Activated naive CD8-positive, alpha-beta T cell treated with anti-CD3 and anti-CD28 coated beads for 36 hours (primary cell): ENCODE data around the gene CDK5RAP3. TPM values are rescaled to one million over a fixed set of nuclear protein-coding genes. Genes with fewer than 3 reads are reported as not detected.
A peak's percentile ranks its signal among the peaks of the same experiment; 100 is the strongest.
"Not testable (repeated sequence)": the region's sequence is repeated elsewhere in the genome, so short reads cannot be mapped to it uniquely, and the experiment has no call there.

ENCODE experiments used
- DNase-seq: peaks from one replicate; pipeline ENCODE4 v3.0.0; 2021
- H3K27ac Mint-ChIP-seq: one replicate; pipeline ENCODE4 v1.8.0; 2022; ENCODE audit warnings: mild to moderate bottlenecking, moderate library complexity, mixed read lengths
- H3K27me3 Mint-ChIP-seq: one replicate; pipeline ENCODE4 v1.8.0; 2022; ENCODE audit warnings: mild to moderate bottlenecking, mixed read lengths
- H3K36me3 Mint-ChIP-seq: one replicate; pipeline ENCODE4 v1.8.0; 2021; ENCODE audit warnings: mild to moderate bottlenecking, mixed read lengths
- H3K4me1 Mint-ChIP-seq: one replicate; pipeline ENCODE4 v1.8.0; 2021; ENCODE audit warnings: mixed read lengths
- H3K4me3 Mint-ChIP-seq: one replicate; pipeline ENCODE4 v1.8.0; 2022; ENCODE audit warnings: mild to moderate bottlenecking, moderate library complexity, mixed read lengths
- H3K9me3 Mint-ChIP-seq: one replicate; pipeline ENCODE4 v1.8.0; 2022; ENCODE audit warnings: mixed read lengths
- total RNA-seq, 2 experiments: library from RNA; stranded (reverse); gene quantifications; one replicate each; pipeline ENCODE4 v1.2.3, GENCODE V29; 2021

The CDK5RAP3 gene
- total RNA-seq, 2 experiments from 2014 or later, result 163 to 168 TPM

GRCh38 chr17:48012151-48012520, 41.2 kb downstream of the CDK5RAP3 start:
- peak; percentile 83 for DNase-seq
- peaks cover 40% of the 10 kb centered on the region for H3K27me3 Mint-ChIP-seq
- H3K27ac Mint-ChIP-seq, result no peak overlapping the region
- H3K4me3 Mint-ChIP-seq, result peak overlapping the region; percentile 73
- H3K36me3 Mint-ChIP-seq, result no peaks in the 10 kb centered on the region
- H3K9me3 Mint-ChIP-seq, result no peaks in the 10 kb centered on the region
- peaks cover 6% of the 10 kb centered on the region for H3K4me1 Mint-ChIP-seq

DNA sequence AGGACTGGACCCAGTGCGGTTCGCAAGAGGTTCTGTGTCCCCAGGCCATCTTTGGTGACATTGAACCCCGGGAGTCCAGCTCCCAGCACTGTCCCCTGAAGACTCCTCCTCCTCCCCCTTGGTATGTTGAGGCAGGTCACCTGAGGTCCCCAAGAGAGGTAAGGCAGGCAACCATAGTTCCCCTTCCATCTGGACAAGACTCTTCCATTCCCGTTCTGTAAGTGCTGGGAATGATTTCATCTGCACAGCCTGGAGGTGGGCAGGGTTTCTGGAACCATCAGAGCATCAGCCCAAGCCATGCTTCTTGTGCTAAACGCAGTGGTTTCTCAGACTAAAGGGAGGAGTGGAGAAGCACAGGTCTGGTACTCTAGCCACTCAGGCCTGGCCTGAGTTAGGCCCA, 41.7 kb downstream of the CDK5RAP3 start:
- H3K36me3 Mint-ChIP-seq, result no peaks in the 10 kb centered on the region
- peak overlapping the region; percentile 73 for H3K4me3 Mint-ChIP-seq
- no peaks in the 10 kb centered on the region for H3K9me3 Mint-ChIP-seq
- peaks cover 36% of the 10 kb centered on the region for H3K27me3 Mint-ChIP-seq
- H3K27ac Mint-ChIP-seq, result no peak overlapping the region
- H3K4me1 Mint-ChIP-seq, result peaks cover 10% of the 10 kb centered on the region
- DNase-seq, result no peak

DNA sequence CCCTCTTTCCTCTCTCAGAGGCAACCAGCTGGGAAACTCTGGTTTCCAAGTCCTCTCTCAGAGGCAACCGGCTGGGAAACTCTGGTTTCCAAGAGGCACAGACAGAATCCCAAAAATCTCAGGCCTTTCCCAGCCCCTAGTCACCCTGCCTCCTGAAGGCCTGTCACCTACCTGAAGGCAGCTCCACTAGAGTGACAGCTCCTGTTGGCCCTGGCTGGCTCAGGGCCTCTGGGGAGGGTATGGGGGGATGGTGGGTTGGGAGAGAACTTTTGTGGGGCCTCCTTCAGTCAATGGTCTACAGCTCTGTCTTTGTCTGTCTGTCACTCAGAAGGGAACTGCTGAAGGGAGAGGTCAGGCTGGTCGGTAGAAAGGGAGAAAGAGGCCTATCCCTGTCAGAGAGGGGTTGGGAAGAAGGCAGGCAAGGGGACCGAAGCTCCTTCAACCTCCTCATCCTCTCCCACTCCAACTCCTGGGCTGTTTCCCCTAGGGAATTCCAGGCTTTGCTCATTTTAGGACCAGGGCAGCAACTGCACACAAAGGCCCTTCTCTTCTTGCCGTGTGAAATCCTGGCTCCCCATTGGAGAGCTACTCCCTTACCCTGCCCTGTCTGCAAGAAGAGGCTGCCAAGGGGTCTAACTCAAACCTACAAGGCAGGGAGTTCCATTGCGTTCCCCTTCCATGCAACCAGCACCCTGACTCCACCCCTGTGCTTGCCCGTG, 43.1 kb downstream of the CDK5RAP3 start:
- Mint-ChIP-seq H3K4me1 (peaks cover 16% of the 10 kb centered on the region), H3K27ac (no peak overlapping the region), H3K4me3 (no peak overlapping the region), H3K36me3 (no peaks in the 10 kb centered on the region), H3K9me3 (no peaks in the 10 kb centered on the region), H3K27me3 (peaks cover 31% of the 10 kb centered on the region)
- DNase-seq, result no peak

- peaks cover 16% of the 10 kb centered on the region for H3K4me1 Mint-ChIP-seq
- H3K27me3 Mint-ChIP-seq, result peaks cover 31% of the 10 kb centered on the region
- DNase-seq, result no peak
- no peak overlapping the region for H3K27ac Mint-ChIP-seq
- no peaks in the 10 kb centered on the region for H3K36me3 Mint-ChIP-seq
- H3K9me3 Mint-ChIP-seq, result no peaks in the 10 kb centered on the region
- H3K4me3 Mint-ChIP-seq, result no peak overlapping the region
These were observed 43.7 kb downstream of the CDK5RAP3 start for GRCh38 chr17:48014595-48015111.

GRCh38 chr17:48016112-48016511, 45.2 kb downstream of the CDK5RAP3 start:
- H3K4me1 Mint-ChIP-seq, result peaks cover 16% of the 10 kb centered on the region
- no peak for DNase-seq
- peak overlapping the region; percentile 18 for H3K27ac Mint-ChIP-seq
- H3K9me3 Mint-ChIP-seq, result no peaks in the 10 kb centered on the region
- no peak overlapping the region for H3K4me3 Mint-ChIP-seq
- peaks cover 39% of the 10 kb centered on the region for H3K27me3 Mint-ChIP-seq
- H3K36me3 Mint-ChIP-seq, result no peaks in the 10 kb centered on the region

GRCh38 chr17:48017817-48018158, 46.9 kb downstream of the CDK5RAP3 start:
- not testable (repeated sequence) for H3K36me3 Mint-ChIP-seq, DNase-seq, H3K9me3 Mint-ChIP-seq
- Mint-ChIP-seq H3K27me3 (peaks cover 41% of the 10 kb centered on the region), H3K4me1 (peaks cover 11% of the 10 kb centered on the region), H3K4me3 (peak overlapping the region; percentile 58), H3K27ac (peak overlapping the region; percentile 91)

DNA sequence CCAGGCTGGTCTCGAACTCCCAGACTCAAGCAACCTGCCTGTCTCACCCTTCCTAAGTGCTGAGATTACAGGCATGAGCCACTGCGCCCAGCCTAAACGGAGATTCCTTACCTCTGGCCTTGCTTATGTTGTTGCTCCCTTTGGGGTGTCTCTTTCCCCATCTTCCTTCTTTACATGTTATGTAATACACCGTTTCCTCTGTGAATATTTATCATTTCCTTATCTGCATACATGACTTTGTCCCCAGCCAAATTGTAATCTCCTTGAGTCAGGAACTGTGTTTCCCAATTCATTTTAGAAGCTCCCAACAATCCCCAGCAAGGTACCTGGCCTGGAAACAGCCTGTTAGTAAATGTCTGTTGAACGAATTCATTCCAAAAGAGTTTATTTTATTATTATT, 51.0 kb downstream of the CDK5RAP3 start:
- Mint-ChIP-seq H3K36me3 (no peaks in the 10 kb centered on the region), H3K27ac (no peak overlapping the region), H3K4me3 (no peak overlapping the region), H3K4me1 (peaks cover 35% of the 10 kb centered on the region), H3K9me3 (no peaks in the 10 kb centered on the region), H3K27me3 (peaks cover 44% of the 10 kb centered on the region)
- no peak for DNase-seq

DNA sequence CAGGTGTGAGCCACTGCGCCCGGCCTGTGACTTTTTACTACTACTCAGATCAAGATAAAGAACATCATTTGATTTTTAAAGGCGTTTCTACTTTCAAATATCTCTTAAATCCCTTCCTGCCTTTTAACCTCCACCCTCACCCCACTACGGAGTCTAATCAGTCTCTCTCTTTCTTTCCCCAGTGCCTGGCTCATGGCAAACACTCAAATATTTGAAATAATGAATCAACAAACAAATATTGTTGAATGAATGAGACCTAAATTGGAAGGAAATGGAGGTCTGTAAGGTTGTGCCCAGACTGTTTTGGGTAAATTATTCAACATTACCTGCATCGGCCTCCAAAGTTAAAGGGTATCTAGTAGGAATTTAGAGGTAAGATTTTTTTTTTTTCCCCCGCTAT, 52.0 kb downstream of the CDK5RAP3 start:
- no peak for DNase-seq
- Mint-ChIP-seq H3K9me3 (no peaks in the 10 kb centered on the region), H3K4me3 (no peak overlapping the region), H3K27ac (no peak overlapping the region), H3K27me3 (peaks cover 44% of the 10 kb centered on the region), H3K36me3 (no peaks in the 10 kb centered on the region), H3K4me1 (peaks cover 28% of the 10 kb centered on the region)

DNA sequence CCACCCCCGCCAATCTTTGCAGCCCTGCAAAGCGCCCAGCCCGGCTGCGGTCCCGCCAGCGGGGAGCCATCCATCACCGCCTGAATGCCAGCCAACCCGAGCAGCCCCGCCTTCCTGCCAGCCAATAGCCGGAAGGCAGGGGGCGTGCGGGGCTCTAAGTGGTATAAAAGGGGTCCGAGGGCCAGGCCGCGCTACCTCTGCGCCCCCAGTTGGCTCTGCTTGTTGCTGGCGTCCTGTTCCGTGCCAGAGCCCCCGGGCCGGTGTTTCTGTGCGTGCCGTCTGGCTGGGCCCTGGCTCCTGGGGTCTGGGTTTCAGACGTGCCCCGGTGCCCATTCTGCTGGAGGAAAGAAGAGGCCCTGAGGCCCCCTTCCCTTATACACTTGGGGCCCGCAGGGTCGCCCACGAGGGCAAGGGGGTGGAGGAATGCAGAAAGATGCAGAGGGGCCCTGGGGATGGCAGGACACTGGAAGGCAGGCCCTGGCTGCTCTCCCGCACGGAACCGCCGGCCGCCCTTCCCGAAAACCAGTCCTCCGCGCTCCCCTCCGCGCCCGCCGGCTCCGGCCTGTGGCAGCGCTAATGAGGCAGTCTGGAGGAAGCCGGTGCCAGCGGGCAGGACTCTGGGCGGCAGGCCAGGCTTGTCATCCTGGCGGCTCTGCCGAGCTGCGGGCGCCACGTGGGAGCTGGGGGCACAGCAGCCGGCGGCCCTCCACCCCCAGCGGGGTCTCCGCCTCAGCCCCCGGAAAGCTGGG, 52.7 kb downstream of the CDK5RAP3 start:
- Mint-ChIP-seq H3K36me3 (no peaks in the 10 kb centered on the region), H3K4me3 (peak overlapping the region; percentile 67), H3K9me3 (no peaks in the 10 kb centered on the region), H3K4me1 (peaks cover 24% of the 10 kb centered on the region), H3K27ac (no peak overlapping the region), H3K27me3 (peaks cover 44% of the 10 kb centered on the region)
- peak; percentile 71 for DNase-seq

DNA sequence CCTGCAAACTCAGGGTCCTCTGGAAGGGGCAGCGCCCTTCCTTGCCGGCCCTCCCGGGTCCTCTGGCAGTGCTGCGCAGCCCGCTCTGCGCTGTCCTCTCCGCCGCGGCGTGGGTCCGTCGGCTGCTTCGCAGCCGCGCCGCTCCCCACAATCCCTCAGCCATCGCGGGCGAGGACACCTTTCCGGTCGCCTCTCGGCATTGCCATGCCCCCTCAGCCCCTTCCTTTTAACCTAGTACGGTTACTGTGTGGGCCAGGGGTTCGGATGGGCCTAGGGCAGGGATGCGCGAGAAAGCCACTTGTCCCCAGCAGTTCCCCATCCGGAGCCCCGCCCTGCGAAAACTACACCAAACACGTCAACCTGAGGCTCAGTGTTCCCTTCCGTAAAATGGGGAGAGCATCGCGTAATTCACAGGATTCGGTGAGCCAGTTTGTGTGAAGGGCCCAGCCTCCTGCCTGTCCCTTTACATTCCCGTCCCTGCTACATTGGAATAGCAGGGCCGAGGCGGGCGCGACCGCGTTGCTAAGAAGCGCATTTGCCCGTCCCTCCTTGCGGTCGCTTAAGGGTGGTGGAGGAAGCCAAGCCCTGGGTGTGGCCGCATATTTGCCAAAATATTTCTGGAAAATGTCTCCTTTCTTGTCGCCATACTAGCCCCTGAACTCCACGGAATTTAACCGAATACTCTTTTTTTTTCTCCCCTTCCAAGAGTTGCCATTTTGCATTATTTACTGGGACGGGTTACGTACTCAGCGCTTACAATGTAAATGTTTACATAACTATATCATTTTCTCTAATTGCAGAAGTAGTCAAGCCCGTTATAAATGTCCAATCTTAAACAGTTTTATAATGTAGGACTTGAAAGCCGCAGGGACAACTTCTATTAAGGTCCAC, 53.5 kb downstream of the CDK5RAP3 start:
- peak; percentile 43 for DNase-seq
- Mint-ChIP-seq H3K4me1 (peaks cover 24% of the 10 kb centered on the region), H3K27me3 (peaks cover 44% of the 10 kb centered on the region), H3K9me3 (no peaks in the 10 kb centered on the region), H3K4me3 (peak overlapping the region; percentile 74), H3K27ac (peak overlapping the region; percentile 63), H3K36me3 (no peaks in the 10 kb centered on the region)

- peak overlapping the region; percentile 18 for H3K27ac Mint-ChIP-seq
- no peaks in the 10 kb centered on the region for H3K9me3 Mint-ChIP-seq
- peak overlapping the region; percentile 74 for H3K4me3 Mint-ChIP-seq
These were observed 54.4 kb downstream of the CDK5RAP3 start for GRCh38 chr17:48025040-48025903.

GRCh38 chr17:48025904-48026501, 55.1 kb downstream of the CDK5RAP3 start:
- H3K27ac Mint-ChIP-seq, result no peak overlapping the region
- peaks cover 48% of the 10 kb centered on the region for H3K27me3 Mint-ChIP-seq
- peak overlapping the region; percentile 74 for H3K4me3 Mint-ChIP-seq
- peaks cover 24% of the 10 kb centered on the region for H3K4me1 Mint-ChIP-seq
- DNase-seq, result no peak
- H3K36me3 Mint-ChIP-seq, result no peaks in the 10 kb centered on the region
- H3K9me3 Mint-ChIP-seq, result no peaks in the 10 kb centered on the region

More at GRCh38 chr17:48025040-48025903, 54.4 kb downstream of the CDK5RAP3 start:
- peaks cover 48% of the 10 kb centered on the region for H3K27me3 Mint-ChIP-seq
- H3K4me1 Mint-ChIP-seq, result peaks cover 24% of the 10 kb centered on the region
- H3K36me3 Mint-ChIP-seq, result no peaks in the 10 kb centered on the region
- peak; percentile 95 for DNase-seq

DNA sequence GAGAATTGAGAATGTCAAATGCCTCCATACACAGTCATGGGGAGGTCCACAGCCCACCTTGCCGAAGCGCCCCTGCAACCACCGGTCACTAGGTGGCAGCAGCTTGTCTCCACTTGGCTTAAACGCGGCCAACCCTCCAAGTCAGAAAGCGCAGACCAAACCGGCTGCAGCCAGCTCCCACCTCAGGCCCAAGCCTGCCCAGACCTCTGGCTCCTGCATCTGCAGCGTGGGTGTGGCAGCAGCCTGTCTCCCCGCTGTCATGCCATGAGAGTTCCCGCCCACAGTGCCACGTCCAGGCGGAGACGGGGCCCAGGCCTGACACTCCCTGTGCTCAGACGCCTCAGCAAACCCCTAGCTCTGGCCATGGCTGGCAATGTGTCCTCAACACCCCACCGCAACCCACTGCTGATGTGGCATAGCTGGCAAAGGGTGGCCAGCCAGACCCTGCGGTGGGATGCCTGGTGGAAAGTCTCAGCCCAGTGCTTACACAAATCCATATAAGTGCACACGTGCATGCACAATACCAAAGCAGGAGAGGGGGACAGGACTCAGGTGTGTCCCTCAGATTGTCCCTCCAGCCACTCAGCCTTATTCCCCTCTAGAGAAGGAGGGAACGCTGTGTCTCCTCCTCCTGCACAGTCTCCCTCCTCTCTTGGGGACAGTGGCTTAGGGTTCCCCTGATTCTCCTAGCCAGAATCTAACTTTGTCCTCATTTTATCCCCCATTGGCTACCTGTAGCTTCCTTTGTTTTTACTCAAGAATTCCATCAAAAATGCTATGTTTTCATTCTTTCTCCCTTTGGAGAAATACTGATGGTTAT, 55.8 kb downstream of the CDK5RAP3 start:
- Mint-ChIP-seq H3K36me3 (no peaks in the 10 kb centered on the region), H3K9me3 (no peaks in the 10 kb centered on the region), H3K27me3 (peaks cover 47% of the 10 kb centered on the region), H3K4me3 (peak overlapping the region; percentile 7), H3K4me1 (peaks cover 24% of the 10 kb centered on the region), H3K27ac (no peak overlapping the region)
- DNase-seq, result peak; percentile 80
